Lower leg skin (tissue), 4 donors: Measurements from ENCODE around the gene LCORL. TPM values are rescaled to one million over a fixed set of nuclear protein-coding genes. Genes with fewer than 3 reads are reported as not detected.

Experiments used
- DNase-seq, 2 donors: peaks; one replicate each; pipeline ENCODE4 v3.0.0-alpha.2; 2019; ENCODE audit warnings: low spot score in 2 of 2
- H3K4me3 ChIP-seq: fragments of 200-600 bp; sonication (generic); 2 replicates; pipeline ENCODE4 v1.5.1; 2017; ENCODE audit warnings: mild to moderate bottlenecking, low read depth; ENCODE audit not compliant: poor library complexity, severe bottlenecking
- POLR2A ChIP-seq, 2 donors: fragments of 450-650 bp; IDR thresholded peaks; one replicate each; pipeline ENCODE4 v1.6.1; 2016 to 2017; ENCODE audit warnings: antibody characterized with exemption in 2 of 2, mild to moderate bottlenecking in 1 of 2, moderate library complexity in 1 of 2
- WGBS, 2 donors: methylation state at CpG; one replicate each; pipeline ENCODE4 v1.1.5; 2018; 5-methylcytosine and 5-hydroxymethylcytosine counted together
- intact Hi-C: fragments of 100-400 bp; cut with DNase I; formaldehyde crosslinking; loops from one replicate; pipeline ENCODE4 v1.15.0; 2023; ENCODE audit warnings: low total_unique reads
- total RNA-seq, 4 donors: library from RNA; depleted of rRNA; stranded (reverse); fragments of >200 nt; gene quantifications; one replicate each; pipeline ENCODE4 v1.1.0, GENCODE V29; 2016
- TF ChIP-seq, protein P1 (sequence below), 3 donors: fragments of 450-650 bp; IDR thresholded peaks; one replicate each; pipeline ENCODE4 v1.5.1; 2016; ENCODE audit warnings: antibody characterized with exemption in 3 of 3, mild to moderate bottlenecking in 3 of 3, moderate library complexity in 2 of 3

LCORL gene
- total RNA-seq, 4 donors from 2014 or later, result 12.2 to 58.9 (median 27.0) TPM

GRCh38 chr4:17930256-17930655 lies 91.3 kb downstream of the LCORL start:
- intact Hi-C loops, result no loop called here
- no peak for DNase-seq
- TF ChIP-seq POLR2A (IDR thresholded peaks at IDR 0.05), result no peak
- TF ChIP-seq, protein P1, sequence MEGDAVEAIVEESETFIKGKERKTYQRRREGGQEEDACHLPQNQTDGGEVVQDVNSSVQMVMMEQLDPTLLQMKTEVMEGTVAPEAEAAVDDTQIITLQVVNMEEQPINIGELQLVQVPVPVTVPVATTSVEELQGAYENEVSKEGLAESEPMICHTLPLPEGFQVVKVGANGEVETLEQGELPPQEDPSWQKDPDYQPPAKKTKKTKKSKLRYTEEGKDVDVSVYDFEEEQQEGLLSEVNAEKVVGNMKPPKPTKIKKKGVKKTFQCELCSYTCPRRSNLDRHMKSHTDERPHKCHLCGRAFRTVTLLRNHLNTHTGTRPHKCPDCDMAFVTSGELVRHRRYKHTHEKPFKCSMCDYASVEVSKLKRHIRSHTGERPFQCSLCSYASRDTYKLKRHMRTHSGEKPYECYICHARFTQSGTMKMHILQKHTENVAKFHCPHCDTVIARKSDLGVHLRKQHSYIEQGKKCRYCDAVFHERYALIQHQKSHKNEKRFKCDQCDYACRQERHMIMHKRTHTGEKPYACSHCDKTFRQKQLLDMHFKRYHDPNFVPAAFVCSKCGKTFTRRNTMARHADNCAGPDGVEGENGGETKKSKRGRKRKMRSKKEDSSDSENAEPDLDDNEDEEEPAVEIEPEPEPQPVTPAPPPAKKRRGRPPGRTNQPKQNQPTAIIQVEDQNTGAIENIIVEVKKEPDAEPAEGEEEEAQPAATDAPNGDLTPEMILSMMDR (IDR thresholded peaks at IDR 0.05), result no peak
- WGBS, 2 donors, result 73 to 82% methylated on average over 3 of the region's 3 CpGs
- no peak overlapping the region for H3K4me3 ChIP-seq

DNA sequence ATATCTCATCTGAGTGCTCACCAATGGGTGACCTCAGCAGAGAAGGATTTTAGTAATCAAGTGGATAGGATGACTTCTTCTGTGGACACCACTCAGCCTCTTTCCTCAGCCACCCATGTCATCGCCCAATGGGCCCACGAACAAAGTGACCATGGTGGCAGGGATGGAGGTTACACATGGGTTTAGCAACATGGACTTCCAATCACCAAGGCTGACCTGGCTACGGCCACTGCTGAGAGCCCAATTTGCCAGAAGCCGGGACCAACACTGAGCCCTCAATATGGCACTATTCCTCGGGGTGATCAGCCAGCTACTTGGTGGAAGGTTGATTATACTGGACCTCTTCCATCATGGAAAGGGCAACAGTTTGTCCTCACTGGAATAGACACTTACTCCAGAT lies 97.4 kb downstream of the LCORL start:
- intact Hi-C loops, result no loop called here
- no peak for TF ChIP-seq POLR2A (IDR thresholded peaks at IDR 0.05)
- TF ChIP-seq, protein P1 (IDR thresholded peaks at IDR 0.05), result no peak
- DNase-seq, result no peak
- no peak overlapping the region for H3K4me3 ChIP-seq
- WGBS, 2 donors, result 94% methylated on average over 5 of the region's 5 CpGs

DNA sequence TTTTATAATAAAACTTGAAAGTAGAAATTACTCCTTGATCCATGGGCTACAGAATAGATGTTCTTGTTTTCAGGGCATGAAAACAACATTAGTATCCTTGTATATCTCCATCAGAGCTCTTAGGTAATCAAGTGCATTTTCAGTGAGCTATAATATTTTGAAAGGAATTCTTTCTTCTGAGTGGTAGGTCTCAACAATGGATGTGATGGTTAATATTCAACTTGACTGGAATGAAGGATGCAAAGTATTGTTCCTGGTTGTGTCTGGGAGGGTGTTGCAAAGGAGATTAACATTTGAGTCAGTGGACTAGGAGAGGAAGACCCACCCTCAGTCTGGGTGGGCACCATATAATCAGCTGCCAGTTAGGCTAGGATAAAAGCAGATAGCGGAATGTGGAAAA lies 100.1 kb downstream of the LCORL start:
- intact Hi-C loops, result no loop called here
- H3K4me3 ChIP-seq, result no peak overlapping the region
- TF ChIP-seq, protein P1 (IDR thresholded peaks at IDR 0.05), result no peak
- no peak for TF ChIP-seq POLR2A (IDR thresholded peaks at IDR 0.05)
- DNase-seq, result no peak
- WGBS, 2 donors, result 100% methylated on average over 1 of the region's 1 CpG

DNA sequence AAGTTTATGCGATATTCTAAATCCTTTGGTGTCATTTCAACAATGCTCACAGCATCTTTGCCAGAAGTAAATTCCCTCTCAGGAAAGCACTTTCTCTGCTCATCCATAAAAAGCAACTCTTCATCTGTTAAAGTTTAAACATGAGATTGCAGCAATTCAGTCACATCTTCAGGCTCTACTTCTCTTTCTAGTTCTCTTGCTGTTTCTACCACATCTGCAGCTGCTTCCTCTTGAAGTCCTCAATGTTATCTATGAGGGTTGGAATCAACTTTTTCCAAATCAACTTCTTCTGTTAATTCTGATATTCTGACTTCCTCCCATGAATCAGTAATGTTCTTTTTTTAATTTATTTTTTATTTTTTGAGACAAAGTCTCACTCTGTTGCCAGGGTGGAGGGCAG lies 100.9 kb downstream of the LCORL start:
- WGBS, 2 donors, result 96 to 100% methylated on average over 1 of the region's 1 CpG
- intact Hi-C loops, result no loop called here
- DNase-seq, result no peak
- TF ChIP-seq POLR2A (IDR thresholded peaks at IDR 0.05), result no peak
- TF ChIP-seq, protein P1 (IDR thresholded peaks at IDR 0.05), result no peak
- H3K4me3 ChIP-seq, result no peak overlapping the region

GRCh38 chr4:17915439-17915838 lies 106.1 kb downstream of the LCORL start:
- TF ChIP-seq POLR2A (IDR thresholded peaks at IDR 0.05), result no peak
- TF ChIP-seq, protein P1 (IDR thresholded peaks at IDR 0.05), result no peak
- no peak for DNase-seq
- no peak overlapping the region for H3K4me3 ChIP-seq
- intact Hi-C loops, result no loop called here

DNA sequence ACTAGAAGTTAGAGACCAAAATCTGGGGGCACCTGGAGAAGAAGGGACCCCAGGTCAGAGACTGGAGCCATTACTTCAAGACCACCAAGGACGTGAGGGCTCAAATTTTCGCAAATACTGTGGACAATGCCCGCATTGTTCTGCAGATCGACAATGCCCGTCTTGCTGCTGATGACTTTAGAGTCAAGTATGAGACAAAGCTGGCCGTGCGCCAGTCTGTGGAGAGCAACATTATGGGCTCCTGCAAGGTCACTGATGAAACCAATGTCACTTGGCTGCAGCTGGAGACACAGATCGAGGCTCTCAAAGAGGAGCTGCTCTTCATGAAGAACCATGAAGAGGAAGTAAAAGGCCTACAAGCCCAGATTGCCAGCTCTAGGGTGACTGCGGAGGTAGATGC lies 109.5 kb downstream of the LCORL start:
- no peak overlapping the region for H3K4me3 ChIP-seq
- TF ChIP-seq, protein P1 (IDR thresholded peaks at IDR 0.05), result no peak
- no peak for TF ChIP-seq POLR2A (IDR thresholded peaks at IDR 0.05)
- WGBS, 2 donors, result 96 to 98% methylated on average over 9 of the region's 9 CpGs
- DNase-seq, result no peak
- intact Hi-C loops, result no loop called here
